ENCODE results near the gene GNAL.

- TF ChIP-seq REST (IDR thresholded peaks at IDR 0.05; ENCODE audit: unreplicated experiment) = no peak
- TF ChIP-seq, protein P1, sequence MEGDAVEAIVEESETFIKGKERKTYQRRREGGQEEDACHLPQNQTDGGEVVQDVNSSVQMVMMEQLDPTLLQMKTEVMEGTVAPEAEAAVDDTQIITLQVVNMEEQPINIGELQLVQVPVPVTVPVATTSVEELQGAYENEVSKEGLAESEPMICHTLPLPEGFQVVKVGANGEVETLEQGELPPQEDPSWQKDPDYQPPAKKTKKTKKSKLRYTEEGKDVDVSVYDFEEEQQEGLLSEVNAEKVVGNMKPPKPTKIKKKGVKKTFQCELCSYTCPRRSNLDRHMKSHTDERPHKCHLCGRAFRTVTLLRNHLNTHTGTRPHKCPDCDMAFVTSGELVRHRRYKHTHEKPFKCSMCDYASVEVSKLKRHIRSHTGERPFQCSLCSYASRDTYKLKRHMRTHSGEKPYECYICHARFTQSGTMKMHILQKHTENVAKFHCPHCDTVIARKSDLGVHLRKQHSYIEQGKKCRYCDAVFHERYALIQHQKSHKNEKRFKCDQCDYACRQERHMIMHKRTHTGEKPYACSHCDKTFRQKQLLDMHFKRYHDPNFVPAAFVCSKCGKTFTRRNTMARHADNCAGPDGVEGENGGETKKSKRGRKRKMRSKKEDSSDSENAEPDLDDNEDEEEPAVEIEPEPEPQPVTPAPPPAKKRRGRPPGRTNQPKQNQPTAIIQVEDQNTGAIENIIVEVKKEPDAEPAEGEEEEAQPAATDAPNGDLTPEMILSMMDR (conservative IDR thresholded peaks at IDR 0.05; ENCODE audit: low read depth in 2 of 2) = no peak
- no peak for TF ChIP-seq POLR2AphosphoS5 (IDR thresholded peaks at IDR 0.05; ENCODE audit: low read depth)
- TF ChIP-seq CREB1 (CRISPR knock-in tag; IDR thresholded peaks at IDR 0.05; ENCODE audit: low read depth) = no peak
- TF ChIP-seq EZH2 (IDR thresholded peaks at IDR 0.05; ENCODE audit: low read depth, unreplicated experiment) = no peak
- TF ChIP-seq, protein P2, sequence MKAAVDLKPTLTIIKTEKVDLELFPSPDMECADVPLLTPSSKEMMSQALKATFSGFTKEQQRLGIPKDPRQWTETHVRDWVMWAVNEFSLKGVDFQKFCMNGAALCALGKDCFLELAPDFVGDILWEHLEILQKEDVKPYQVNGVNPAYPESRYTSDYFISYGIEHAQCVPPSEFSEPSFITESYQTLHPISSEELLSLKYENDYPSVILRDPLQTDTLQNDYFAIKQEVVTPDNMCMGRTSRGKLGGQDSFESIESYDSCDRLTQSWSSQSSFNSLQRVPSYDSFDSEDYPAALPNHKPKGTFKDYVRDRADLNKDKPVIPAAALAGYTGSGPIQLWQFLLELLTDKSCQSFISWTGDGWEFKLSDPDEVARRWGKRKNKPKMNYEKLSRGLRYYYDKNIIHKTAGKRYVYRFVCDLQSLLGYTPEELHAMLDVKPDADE (IDR thresholded peaks at IDR 0.05) = no peak
- TF ChIP-seq NANOG (IDR thresholded peaks at IDR 0.05; ENCODE audit: borderline replicate concordance) = no peak
- TF ChIP-seq, protein P3, sequence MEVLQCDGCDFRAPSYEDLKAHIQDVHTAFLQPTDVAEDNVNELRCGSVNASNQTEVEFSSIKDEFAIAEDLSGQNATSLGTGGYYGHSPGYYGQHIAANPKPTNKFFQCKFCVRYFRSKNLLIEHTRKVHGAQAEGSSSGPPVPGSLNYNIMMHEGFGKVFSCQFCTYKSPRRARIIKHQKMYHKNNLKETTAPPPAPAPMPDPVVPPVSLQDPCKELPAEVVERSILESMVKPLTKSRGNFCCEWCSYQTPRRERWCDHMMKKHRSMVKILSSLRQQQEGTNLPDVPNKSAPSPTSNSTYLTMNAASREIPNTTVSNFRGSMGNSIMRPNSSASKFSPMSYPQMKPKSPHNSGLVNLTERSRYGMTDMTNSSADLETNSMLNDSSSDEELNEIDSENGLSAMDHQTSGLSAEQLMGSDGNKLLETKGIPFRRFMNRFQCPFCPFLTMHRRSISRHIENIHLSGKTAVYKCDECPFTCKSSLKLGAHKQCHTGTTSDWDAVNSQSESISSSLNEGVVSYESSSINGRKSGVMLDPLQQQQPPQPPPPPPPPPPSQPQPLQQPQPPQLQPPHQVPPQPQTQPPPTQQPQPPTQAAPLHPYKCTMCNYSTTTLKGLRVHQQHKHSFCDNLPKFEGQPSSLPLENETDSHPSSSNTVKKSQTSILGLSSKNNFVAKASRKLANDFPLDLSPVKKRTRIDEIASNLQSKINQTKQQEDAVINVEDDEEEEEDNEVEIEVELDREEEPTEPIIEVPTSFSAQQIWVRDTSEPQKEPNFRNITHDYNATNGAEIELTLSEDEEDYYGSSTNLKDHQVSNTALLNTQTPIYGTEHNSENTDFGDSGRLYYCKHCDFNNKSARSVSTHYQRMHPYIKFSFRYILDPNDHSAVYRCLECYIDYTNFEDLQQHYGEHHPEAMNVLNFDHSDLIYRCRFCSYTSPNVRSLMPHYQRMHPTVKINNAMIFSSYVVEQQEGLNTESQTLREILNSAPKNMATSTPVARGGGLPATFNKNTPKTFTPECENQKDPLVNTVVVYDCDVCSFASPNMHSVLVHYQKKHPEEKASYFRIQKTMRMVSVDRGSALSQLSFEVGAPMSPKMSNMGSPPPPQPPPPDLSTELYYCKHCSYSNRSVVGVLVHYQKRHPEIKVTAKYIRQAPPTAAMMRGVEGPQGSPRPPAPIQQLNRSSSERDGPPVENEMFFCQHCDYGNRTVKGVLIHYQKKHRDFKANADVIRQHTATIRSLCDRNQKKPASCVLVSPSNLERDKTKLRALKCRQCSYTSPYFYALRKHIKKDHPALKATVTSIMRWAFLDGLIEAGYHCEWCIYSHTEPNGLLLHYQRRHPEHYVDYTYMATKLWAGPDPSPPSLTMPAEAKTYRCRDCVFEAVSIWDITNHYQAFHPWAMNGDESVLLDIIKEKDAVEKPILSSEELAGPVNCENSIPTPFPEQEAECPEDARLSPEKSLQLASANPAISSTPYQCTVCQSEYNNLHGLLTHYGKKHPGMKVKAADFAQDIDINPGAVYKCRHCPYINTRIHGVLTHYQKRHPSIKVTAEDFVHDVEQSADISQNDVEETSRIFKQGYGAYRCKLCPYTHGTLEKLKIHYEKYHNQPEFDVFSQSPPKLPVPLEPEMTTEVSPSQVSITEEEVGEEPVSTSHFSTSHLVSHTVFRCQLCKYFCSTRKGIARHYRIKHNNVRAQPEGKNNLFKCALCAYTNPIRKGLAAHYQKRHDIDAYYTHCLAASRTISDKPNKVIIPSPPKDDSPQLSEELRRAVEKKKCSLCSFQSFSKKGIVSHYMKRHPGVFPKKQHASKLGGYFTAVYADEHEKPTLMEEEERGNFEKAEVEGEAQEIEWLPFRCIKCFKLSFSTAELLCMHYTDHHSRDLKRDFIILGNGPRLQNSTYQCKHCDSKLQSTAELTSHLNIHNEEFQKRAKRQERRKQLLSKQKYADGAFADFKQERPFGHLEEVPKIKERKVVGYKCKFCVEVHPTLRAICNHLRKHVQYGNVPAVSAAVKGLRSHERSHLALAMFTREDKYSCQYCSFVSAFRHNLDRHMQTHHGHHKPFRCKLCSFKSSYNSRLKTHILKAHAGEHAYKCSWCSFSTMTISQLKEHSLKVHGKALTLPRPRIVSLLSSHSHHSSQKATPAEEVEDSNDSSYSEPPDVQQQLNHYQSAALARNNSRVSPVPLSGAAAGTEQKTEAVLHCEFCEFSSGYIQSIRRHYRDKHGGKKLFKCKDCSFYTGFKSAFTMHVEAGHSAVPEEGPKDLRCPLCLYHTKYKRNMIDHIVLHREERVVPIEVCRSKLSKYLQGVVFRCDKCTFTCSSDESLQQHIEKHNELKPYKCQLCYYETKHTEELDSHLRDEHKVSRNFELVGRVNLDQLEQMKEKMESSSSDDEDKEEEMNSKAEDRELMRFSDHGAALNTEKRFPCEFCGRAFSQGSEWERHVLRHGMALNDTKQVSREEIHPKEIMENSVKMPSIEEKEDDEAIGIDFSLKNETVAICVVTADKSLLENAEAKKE (CRISPR knock-in tag; IDR thresholded peaks at IDR 0.05) = no peak
These were observed 78.9 kb downstream of the GNAL start for GRCh38 chr18:11767935-11768334.

All from GM23338 (cell line).